HepG2 (cell line): ENCODE results near the gene HSPB9. TPM values are rescaled to one million over a fixed set of nuclear protein-coding genes. Genes with fewer than 3 reads are reported as not detected.

Experiments
- ATAC-seq: fragments of 200-7000 bp; cut with Tn5 transposase; 3 replicates; pipeline ENCODE4 v1.9.1; 2020; ENCODE audit warnings: mild to moderate bottlenecking, moderate library complexity
- BruUV-seq: library from RNA; stranded (reverse); fragments of 400-500 nt; replicated peaks from 2 replicates; lab custom pipeline; 2021; lab: Mats Ljungman, UMichigan
- CTCF ChIA-PET: fragments of 300-600 bp; formaldehyde crosslinking; extraction: SDS; loops from one replicate; lab custom pipeline; 2021; ENCODE audit warnings: low total read pairs, inconsistent platforms, low intra/inter-chr PET ratio; lab: Yijun Ruan, JAX
- POLR2A ChIA-PET: fragments of 350-600 bp; sonication (Branson Sonifier 250); formaldehyde crosslinking; loops from one replicate; lab custom pipeline; 2020; ENCODE audit warnings: antibody characterized with exemption, inconsistent platforms; lab: Yijun Ruan, JAX
- DNase-seq: peaks from one replicate; pipeline ENCODE4 v3.0.0-alpha.2; 2015; ENCODE audit warnings: low spot score
- FAIRE-seq: peaks from 3 replicates; lab custom pipeline; 2011; peaks lifted over from hg19 to GRCh38; lab: Jason Lieb, UNC
- H2AFZ ChIP-seq: one replicate; pipeline ENCODE4 v1.6.1; 2011; ENCODE audit warnings: low read length, inconsistent platforms
- H3K27ac ChIP-seq: fragments of 300-600 bp; 3 replicates; pipeline ENCODE4 v1.8.0; 2011; ENCODE audit warnings: mixed run types, mild to moderate bottlenecking, mixed read lengths, low read length, inconsistent platforms; ENCODE audit not compliant: insufficient read depth; ENCODE audit errors: extremely low read length
- H3K27me3 ChIP-seq, 2 experiments: fragments of 200-600 bp in 1 of 2; 2 replicates in 1 of 2; 3 replicates in 1 of 2; pipeline versions ENCODE4 v1.6.0 to v1.8.0; 2011; ENCODE audit warnings: low read length in 2 of 2, mild to moderate bottlenecking in 2 of 2, moderate library complexity in 2 of 2, inconsistent platforms in 1 of 2; ENCODE audit not compliant: insufficient read depth in 2 of 2, control insufficient read depth in 1 of 2
- H3K36me3 ChIP-seq, 2 experiments: fragments of 200-600 bp in 1 of 2; replicated peaks in 1 of 2; 2 replicates in 1 of 2; 3 replicates in 1 of 2; pipeline versions ENCODE4 v1.5.1 to v1.8.0; 2011; ENCODE audit warnings: low read length in 2 of 2, inconsistent platforms in 1 of 2; ENCODE audit not compliant: insufficient read depth in 2 of 2, control insufficient read depth in 1 of 2
- H3K4me1 ChIP-seq: 2 replicates; pipeline ENCODE4 v1.5.1; 2012; ENCODE audit warnings: low read length, inconsistent platforms; ENCODE audit not compliant: insufficient read depth
- H3K4me2 ChIP-seq: 2 replicates; pipeline ENCODE4 v1.6.0; 2011; ENCODE audit warnings: low read depth, low read length, inconsistent platforms
- H3K4me3 ChIP-seq, 3 experiments: fragments of 200-600 bp in 1 of 3; sonication (generic), shearing (Covaris generic) in 1 of 3; replicated peaks in 1 of 3; 2 replicates each; pipeline ENCODE4 v1.5.1; 2011 to 2016; ENCODE audit warnings: low read length in 3 of 3, inconsistent platforms in 2 of 3, low read depth in 2 of 3, mild to moderate bottlenecking in 2 of 3, control low read depth in 1 of 3, mixed read lengths in 1 of 3; ENCODE audit not compliant: insufficient read depth in 1 of 3
- H3K79me2 ChIP-seq: one replicate; pipeline ENCODE4 v1.6.1; 2011; ENCODE audit warnings: low read length, inconsistent platforms; ENCODE audit not compliant: insufficient read depth
- H3K9ac ChIP-seq: 2 replicates; pipeline ENCODE4 v1.6.0; 2011; ENCODE audit warnings: mild to moderate bottlenecking, low read depth, low read length, inconsistent platforms; ENCODE audit not compliant: insufficient read depth
- H3K9me3 ChIP-seq: 2 replicates; pipeline ENCODE4 v1.5.1; 2012; ENCODE audit warnings: mild to moderate bottlenecking, low read length
- H4K20me1 ChIP-seq: 2 replicates; pipeline ENCODE4 v1.6.0; 2011; ENCODE audit warnings: inconsistent platforms, mild to moderate bottlenecking, low read length, moderate library complexity; ENCODE audit not compliant: insufficient read depth
- ATM ChIP-seq: fragments of 450-650 bp; IDR thresholded peaks from 2 replicates; pipeline ENCODE4 v1.7.1; 2017; ENCODE audit warnings: mild to moderate bottlenecking, borderline replicate concordance
- BRF2 ChIP-seq: sonication (generic); formaldehyde crosslinking; IDR thresholded peaks from 2 replicates; pipeline ENCODE4 v1.8.1; 2022; ENCODE audit warnings: mild to moderate bottlenecking, missing genetic modification reagents
- EP300 ChIP-seq, 3 experiments: sonication (generic) in 1 of 3; formaldehyde crosslinking in 1 of 3; IDR thresholded peaks; 2 replicates each; pipeline versions ENCODE4 v1.5.1 to v1.6.1; 2011 to 2020; ENCODE audit warnings: low read depth in 2 of 3, low read length in 2 of 3, borderline replicate concordance in 1 of 3, improper control_type of control experiment in 1 of 3, mild to moderate bottlenecking in 1 of 3, missing genetic modification reagents in 1 of 3, moderate library complexity in 1 of 3
- FIP1L1 ChIP-seq: fragments of 200-400 bp; formaldehyde crosslinking; IDR thresholded peaks from 2 replicates; pipeline ENCODE4 v1.6.1; 2018; ENCODE audit warnings: low read depth, mild to moderate bottlenecking, low read length, moderate library complexity, borderline replicate concordance; ENCODE audit not compliant: insufficient read depth
- HES4 ChIP-seq: sonication (generic); formaldehyde crosslinking; IDR thresholded peaks from 2 replicates; pipeline ENCODE4 v1.9.0; 2021; ENCODE audit warnings: mild to moderate bottlenecking, missing genetic modification reagents, borderline replicate concordance
- HMG20A ChIP-seq: IDR thresholded peaks from 2 replicates; pipeline ENCODE4 v1.6.1; 2016; ENCODE audit warnings: borderline replicate concordance
- RFX3 ChIP-seq: IDR thresholded peaks from 2 replicates; pipeline ENCODE4 v1.6.1; 2016; ENCODE audit warnings: missing biosample characterization, missing genetic modification reagents
- SP5 ChIP-seq: IDR thresholded peaks from 2 replicates; pipeline ENCODE4 v1.6.1; 2016; ENCODE audit warnings: low read depth, borderline replicate concordance
- TIGD3 ChIP-seq: sonication (generic); formaldehyde crosslinking; IDR thresholded peaks from 2 replicates; pipeline ENCODE4 v1.5.1; 2020; ENCODE audit warnings: mild to moderate bottlenecking, missing genetic modification reagents, borderline replicate concordance
- ZC3H13 ChIP-seq: sonication (generic); formaldehyde crosslinking; IDR thresholded peaks from 2 replicates; pipeline ENCODE4 v1.8.1; 2023; ENCODE audit warnings: mild to moderate bottlenecking, missing genetic modification reagents, moderate library complexity
- ZNF12 ChIP-seq: sonication (generic); formaldehyde crosslinking; IDR thresholded peaks from 2 replicates; pipeline ENCODE4 v1.5.0; 2020; ENCODE audit warnings: missing genetic modification reagents
- ZNF20 ChIP-seq: sonication (generic); formaldehyde crosslinking; IDR thresholded peaks from 2 replicates; pipeline ENCODE4 v1.4.0; 2020; ENCODE audit warnings: mild to moderate bottlenecking, moderate library complexity, missing genetic modification reagents
- ZNF331 ChIP-seq: sonication (generic); formaldehyde crosslinking; IDR thresholded peaks from 2 replicates; pipeline ENCODE4 v1.4.0; 2020; ENCODE audit warnings: missing genetic modification reagents
- ZNF792 ChIP-seq: IDR thresholded peaks from 2 replicates; pipeline ENCODE4 v1.6.1; 2016
- ZSCAN20 ChIP-seq: sonication (generic); formaldehyde crosslinking; IDR thresholded peaks from 2 replicates; pipeline ENCODE4 v1.4.0; 2020; ENCODE audit warnings: missing genetic modification reagents, mild to moderate bottlenecking, borderline replicate concordance
- WGBS: methylation state at CpG from one replicate; pipeline ENCODE4 v1.1.6; 2017; ENCODE audit warnings: low lambda C conversion rate; 5-methylcytosine and 5-hydroxymethylcytosine counted together
- in situ Hi-C: cut with HindIII; loops from 2 replicates; pipeline ENCODE4 v1.10.0; 2017; ENCODE audit warnings: low pct_unique_long_range_greater_than_20kb; ENCODE audit not compliant: extremely low pct_ligation_motif_present
- intact Hi-C: fragments of 100-400 bp; cut with micrococcal nuclease; formaldehyde crosslinking; loops from one replicate; pipeline ENCODE4 v1.10.0; 2022; ENCODE audit not compliant: unreplicated experiment
- polyA plus RNA-seq, 8 experiments: library from polyadenylated mRNA; depleted of rRNA in 3 of 8; stranded (reverse) in 7 of 8; unstranded in 1 of 8; fragments of >200 nt; fragmentation: Illumina TruSeq in 4 of 8; extraction: Trizol in 4 of 8; gene quantifications; 2 replicates each; pipeline versions ENCODE4 v1.2.1 to v1.2.3, GENCODE V29; 2011 to 2016; ENCODE audit warnings: low read depth in 4 of 8, missing spikeins in 1 of 8, mixed read lengths in 1 of 8; ENCODE audit not compliant: insufficient read depth in 1 of 8
- total RNA-seq, 5 experiments: library from RNA; depleted of rRNA; stranded (reverse); fragments of >200 nt; fragmentation: Illumina TruSeq; extraction: Trizol; gene quantifications; 2 replicates each; pipeline ENCODE4 v1.2.3, GENCODE V29; 2016; ENCODE audit warnings: low read depth in 1 of 5
- TF ChIP-seq, protein P1 (sequence below): sonication (generic); formaldehyde crosslinking; IDR thresholded peaks from 2 replicates; pipeline ENCODE4 v1.4.0; 2020; ENCODE audit warnings: missing genetic modification reagents, low read depth, mild to moderate bottlenecking, borderline replicate concordance

Gene HSPB9
- total and polyA plus RNA-seq, 2 of the 13 experiments (the other 11 are each of a cell fraction or from before 2014, with no cell fraction given): 0.05 to 0.24 TPM

DNA sequence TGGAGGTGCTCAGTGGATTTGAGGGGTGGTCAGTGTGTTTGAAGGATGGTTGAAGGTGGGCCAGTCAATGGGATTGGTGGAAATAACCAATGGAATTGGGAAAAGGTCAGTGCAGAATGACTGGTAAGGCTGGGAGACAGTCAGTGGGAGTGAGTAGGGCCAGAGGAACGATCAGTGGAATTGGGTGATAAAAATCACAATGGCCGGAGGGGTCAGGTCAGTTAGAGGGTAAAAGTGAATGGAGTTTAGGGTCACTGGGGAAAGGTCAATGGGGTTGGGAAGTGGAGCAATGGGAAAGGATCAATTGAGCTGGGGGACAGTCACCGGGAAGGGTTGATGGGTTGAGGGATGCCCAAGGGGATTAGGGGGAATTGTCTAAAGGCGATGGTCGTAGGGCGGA lies 43.1 kb downstream of the HSPB9 start:
- H3K4me2 ChIP-seq: no peak overlapping the region
- no peak overlapping the region for H3K27ac ChIP-seq
- no peak for DNase-seq
- no peak overlapping the region for H3K9ac ChIP-seq
- FAIRE-seq: no peak
- CTCF ChIA-PET: no interaction called here
- no peak overlapping the region for H2AFZ ChIP-seq
- no peaks in the 10 kb centered on the region for H3K79me2 ChIP-seq
- intact Hi-C loops: no loop called here
- no peaks in the 10 kb centered on the region for H4K20me1 ChIP-seq
- H3K9me3 ChIP-seq: no peaks in the 10 kb centered on the region
- POLR2A ChIA-PET: no interaction called here
- 54% methylated on average over 6 of the region's 6 CpGs for WGBS
- ATAC-seq: no peak
- peaks cover 39% of the 10 kb centered on the region for H3K4me1 ChIP-seq
- H3K36me3 ChIP-seq: no peaks in the 10 kb centered on the region
- no TSS peak for BruUV-seq
- no peak for TF ChIP-seq BRF2 (CRISPR knock-in tag)
- TF ChIP-seq ZNF792 (CRISPR knock-in tag): no peak
- TF ChIP-seq HMG20A: no peak
- no peak for TF ChIP-seq FIP1L1
- TF ChIP-seq EP300 (IDR thresholded peaks at IDR 0.05; ENCODE audit: low read depth in 2 of 2, low read length in 2 of 2): no peak
- no peak for TF ChIP-seq EP300 (CRISPR knock-in tag; IDR thresholded peaks at IDR 0.05; ENCODE audit: borderline replicate concordance)
- no peak for TF ChIP-seq RFX3 (CRISPR knock-in tag)
- TF ChIP-seq ZNF20: no peak
- no peak for TF ChIP-seq ZSCAN20 (CRISPR knock-in tag)
- TF ChIP-seq TIGD3 (CRISPR knock-in tag): no peak
- no peak for TF ChIP-seq SP5 (CRISPR knock-in tag)
- TF ChIP-seq ZNF331: no peak
- no peak for TF ChIP-seq HES4 (CRISPR knock-in tag)
- no peak for TF ChIP-seq ATM
- TF ChIP-seq, protein P1, sequence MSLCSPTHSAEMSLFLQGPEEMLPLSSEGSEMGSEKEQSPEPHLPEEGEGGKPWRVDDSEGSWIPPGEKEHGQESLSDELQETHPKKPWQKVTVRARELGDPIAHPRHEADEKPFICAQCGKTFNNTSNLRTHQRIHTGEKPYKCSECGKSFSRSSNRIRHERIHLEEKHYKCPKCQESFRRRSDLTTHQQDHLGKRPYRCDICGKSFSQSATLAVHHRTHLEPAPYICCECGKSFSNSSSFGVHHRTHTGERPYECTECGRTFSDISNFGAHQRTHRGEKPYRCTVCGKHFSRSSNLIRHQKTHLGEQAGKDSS (CRISPR knock-in tag): no peak
- TF ChIP-seq ZNF12 (CRISPR knock-in tag): no peak
- no peak for TF ChIP-seq ZC3H13 (CRISPR knock-in tag)
- in situ Hi-C loops: no loop called here
- H3K4me3 ChIP-seq: no peak overlapping the region
- peaks cover 2 to 21% of the 10 kb centered on the region in 2 experiments; a peak in 4 of 5 replicates for H3K27me3 ChIP-seq
